GM12878 (cell line): ENCODE measurements around the gene GPR61. TPM values are rescaled to one million over a fixed set of nuclear protein-coding genes. Genes with fewer than 3 reads are reported as not detected.
A peak's percentile ranks its signal among the peaks of the same experiment; 100 is the strongest.

Experiments used
- CBFB ChIP-seq: IDR thresholded peaks from 2 replicates; pipeline ENCODE4 v1.6.1; 2016; ENCODE audit warnings: antibody characterized with exemption, low read depth
- CHD2 ChIP-seq: IDR thresholded peaks from 2 replicates; pipeline ENCODE4 v1.6.1; 2011; ENCODE audit warnings: low read depth, low read length, improper control_type of control experiment, borderline replicate concordance
- E2F8 ChIP-seq: fragments of 450-650 bp; IDR thresholded peaks from 2 replicates; pipeline ENCODE4 v1.6.1; 2018; ENCODE audit warnings: mild to moderate bottlenecking, low read depth, moderate library complexity; ENCODE audit not compliant: partially characterized antibody
- ESRRA ChIP-seq: IDR thresholded peaks from 2 replicates; pipeline ENCODE4 v1.6.1; 2012; ENCODE audit warnings: mild to moderate bottlenecking, low read length, improper control_type of control experiment
- ETV6 ChIP-seq, 2 experiments: fragments of 450-650 bp in 1 of 2; IDR thresholded peaks in 1 of 2; conservative IDR thresholded peaks in 1 of 2; 2 replicates each; pipeline ENCODE4 v1.6.1; 2014; ENCODE audit warnings: antibody characterized with exemption in 1 of 2, borderline replicate concordance in 1 of 2, low read depth in 1 of 2, mild to moderate bottlenecking in 1 of 2, moderate library complexity in 1 of 2
- MEF2B ChIP-seq: fragments of 450-650 bp; IDR thresholded peaks from 2 replicates; pipeline ENCODE4 v1.6.1; 2018; ENCODE audit warnings: mild to moderate bottlenecking, moderate library complexity; ENCODE audit not compliant: partially characterized antibody, poor library complexity, severe bottlenecking
- MYB ChIP-seq: fragments of 150-350 bp; IDR thresholded peaks from 2 replicates; pipeline ENCODE4 v1.6.1; 2014; ENCODE audit warnings: mild to moderate bottlenecking, low read depth, low read length, borderline replicate concordance
- NR2C1 ChIP-seq: fragments of 450-650 bp; IDR thresholded peaks from 2 replicates; pipeline ENCODE4 v1.6.1; 2017; ENCODE audit warnings: antibody characterized with exemption, mild to moderate bottlenecking, moderate library complexity
- POLR2AphosphoS2 ChIP-seq: IDR thresholded peaks from 2 replicates; pipeline ENCODE4 v1.6.1; 2011; ENCODE audit warnings: low read depth, mild to moderate bottlenecking, low read length, improper control_type of control experiment, moderate library complexity
- POLR2AphosphoS5 ChIP-seq: IDR thresholded peaks from 2 replicates; pipeline ENCODE4 v1.6.1; 2011; ENCODE audit warnings: mild to moderate bottlenecking, low read length, inconsistent platforms
- RELA ChIP-seq: fragments of 450-650 bp; IDR thresholded peaks from 2 replicates; pipeline ENCODE4 v1.8.0; 2014; ENCODE audit warnings: borderline replicate concordance; ENCODE audit not compliant: partially characterized antibody
- SIX5 ChIP-seq: IDR thresholded peaks from 2 replicates; pipeline ENCODE4 v1.6.1; 2011; ENCODE audit warnings: mild to moderate bottlenecking, low read depth, low read length, moderate library complexity; ENCODE audit not compliant: severe bottlenecking
- SKIL ChIP-seq: fragments of 450-650 bp; IDR thresholded peaks from 2 replicates; pipeline ENCODE4 v1.6.1; 2017; ENCODE audit warnings: mild to moderate bottlenecking, low read depth, inconsistent platforms; ENCODE audit not compliant: poor library complexity, severe bottlenecking
- SMAD5 ChIP-seq: IDR thresholded peaks from 2 replicates; pipeline ENCODE4 v1.6.1; 2016; ENCODE audit warnings: antibody characterized with exemption, low read depth
- TBL1XR1 ChIP-seq: IDR thresholded peaks from 2 replicates; pipeline ENCODE4 v1.6.1; 2012; ENCODE audit warnings: low read depth, low read length, improper control_type of control experiment
- YY1 ChIP-seq: IDR thresholded peaks from 2 replicates; pipeline ENCODE4 v1.6.1; 2011; ENCODE audit warnings: low read depth, mild to moderate bottlenecking, low read length
- ZBTB40 ChIP-seq: fragments of 450-650 bp; IDR thresholded peaks from 2 replicates; pipeline ENCODE4 v1.6.1; 2016; ENCODE audit warnings: mild to moderate bottlenecking, moderate library complexity, borderline replicate concordance
- ZNF207 ChIP-seq: fragments of 450-650 bp; IDR thresholded peaks from 2 replicates; pipeline ENCODE4 v1.6.1; 2014; ENCODE audit warnings: antibody characterized with exemption, mild to moderate bottlenecking, borderline replicate concordance
- polyA plus RNA-seq, 11 experiments: library from polyadenylated mRNA; depleted of rRNA in 4 of 11; unstranded in 6 of 11; stranded (reverse) in 5 of 11; fragments of >200 nt; fragmentation: Nextera tagmentation in 4 of 11; fragmentation: Illumina TruSeq in 1 of 11; extraction: Ambion mirVana in 4 of 11; extraction: Trizol in 1 of 11; gene quantifications; 1 replicate in 1 of 11; 2 replicates in 10 of 11; pipeline versions ENCODE4 v1.2.1 to v1.2.3, GENCODE V29; 2011 to 2016; ENCODE audit warnings: inconsistent platforms in 2 of 11, missing spikeins in 2 of 11, low read depth in 1 of 11
- total RNA-seq, 4 experiments: library from RNA; depleted of rRNA in 3 of 4; stranded (reverse); fragments of >200 nt in 3 of 4; fragmentation: Illumina TruSeq in 1 of 4; extraction: Trizol in 1 of 4; gene quantifications; 2 replicates each; pipeline versions ENCODE4 v1.2.1 to v1.2.3, GENCODE V29; 2013 to 2021

The GPR61 gene
- total and polyA plus RNA-seq, 10 of the 15 experiments (the other 5 are each of a cell fraction or from before 2014, with no cell fraction given) = 0.19 to 1.1 (median 0.35) TPM; not detected in 2

- TF ChIP-seq SIX5 (no peak), POLR2AphosphoS5 (peak; percentile 96), ZNF207 (no peak; the same call in 1 of the 2 replicates), E2F8 (peak; percentile 56), RELA (no peak), NR2C1 (no peak), TBL1XR1 (peak; percentile 82), CBFB (no peak; the same call in none of the 2 replicates), ESRRA (no peak), SKIL (peak; percentile 59), ETV6 (conservative IDR thresholded peaks at IDR 0.05 in 1 of 2, IDR thresholded peaks at IDR 0.05 in 1 of 2; ENCODE audit: borderline replicate concordance in 1 of 2, low read depth in 1 of 2) (peak in 1 of 2 experiments; percentile 75; a peak in 2 of 4 replicates), YY1 (peak; percentile 58), POLR2AphosphoS2 (peak; percentile 80; the same call in 1 of the 2 replicates), SMAD5 (peak; percentile 91), MEF2B (peak; percentile 54), MYB (0 out of 2 replicates have a peak, but pooled peaks have one; percentile 23), ZBTB40 (peak; percentile 94), CHD2 (peak; percentile 45; the same call in 1 of the 2 replicates)
Observed at GRCh38 chr1:109548321-109549267, 8.9 kb downstream of the GPR61 start, which contains the start of gene GNAI3 (continued).
